Parathyroid adenoma (tissue), 2 donors: Measurements from ENCODE around the gene NUDT14.

Source experiments
- H2AFZ ChIP-seq: fragments of 300-600 bp; sonication (generic); one replicate; pipeline ENCODE4 v1.7.0; 2017; ENCODE audit warnings: antibody characterized with exemption, mild to moderate bottlenecking
- H3K27ac ChIP-seq: fragments of 300-600 bp; sonication (generic); one replicate; pipeline ENCODE4 v1.7.0; 2017
- H3K27me3 ChIP-seq: fragments of 300-600 bp; sonication (generic); one replicate; pipeline ENCODE4 v1.7.0; 2017; ENCODE audit warnings: low read length; ENCODE audit not compliant: control insufficient read depth, insufficient read depth
- H3K36me3 ChIP-seq: fragments of 300-600 bp; sonication (generic); one replicate; pipeline ENCODE4 v1.7.0; 2017; ENCODE audit warnings: low read length; ENCODE audit not compliant: control insufficient read depth, insufficient read depth
- H3K4me1 ChIP-seq: fragments of 300-600 bp; sonication (generic); one replicate; pipeline ENCODE4 v1.7.0; 2017; ENCODE audit warnings: control low read depth
- H3K4me2 ChIP-seq: fragments of 300-600 bp; sonication (generic); one replicate; pipeline ENCODE4 v1.7.0; 2017; ENCODE audit warnings: low read length
- H3K4me3 ChIP-seq: fragments of 300-600 bp; sonication (generic); one replicate; pipeline ENCODE4 v1.7.0; 2017; ENCODE audit warnings: low read depth, low read length
- H3K79me2 ChIP-seq: fragments of 300-600 bp; sonication (generic); one replicate; pipeline ENCODE4 v1.7.0; 2017; ENCODE audit warnings: control low read depth
- H3K9ac ChIP-seq: fragments of 300-600 bp; sonication (generic); one replicate; pipeline ENCODE4 v1.7.0; 2017; ENCODE audit warnings: mild to moderate bottlenecking
- H3K9me3 ChIP-seq: fragments of 300-600 bp; sonication (generic); one replicate; pipeline ENCODE4 v1.7.0; 2017; ENCODE audit warnings: low read length; ENCODE audit not compliant: control insufficient read depth
- CTCF ChIP-seq: fragments of 300-600 bp; sonication (generic); IDR thresholded peaks from one replicate; pipeline ENCODE4 v1.7.0; 2017; ENCODE audit warnings: antibody characterized with exemption, mild to moderate bottlenecking
- donor health status: primary hyperparathyroidism.

The NUDT14 gene

GRCh38 chr14:105154476-105154871, 26.6 kb downstream of the NUDT14 start:
- Histone ChIP-seq H3K4me3 (no peak overlapping the region), H3K27me3 (no peaks in the 10 kb centered on the region), H3K79me2 (no peaks in the 10 kb centered on the region), H3K4me1 (no peaks in the 10 kb centered on the region), H3K9me3 (no peaks in the 10 kb centered on the region), H3K9ac (no peak overlapping the region), H3K4me2 (no peak overlapping the region), H3K36me3 (no peaks in the 10 kb centered on the region), H2AFZ (no peak overlapping the region), H3K27ac (no peak overlapping the region)
- no peak for TF ChIP-seq CTCF

GRCh38 chr14:105153739-105154475, 27.2 kb downstream of the NUDT14 start:
- H3K36me3 ChIP-seq: no peaks in the 10 kb centered on the region
- TF ChIP-seq CTCF: no peak
- no peaks in the 10 kb centered on the region for H3K27me3 ChIP-seq
- no peak overlapping the region for H3K9ac ChIP-seq
- no peak overlapping the region for H3K4me3 ChIP-seq
- H3K4me1 ChIP-seq: no peaks in the 10 kb centered on the region
- H3K4me2 ChIP-seq: no peak overlapping the region
- H3K79me2 ChIP-seq: no peaks in the 10 kb centered on the region
- H2AFZ ChIP-seq: no peak overlapping the region
- no peak overlapping the region for H3K27ac ChIP-seq
- H3K9me3 ChIP-seq: no peaks in the 10 kb centered on the region

GRCh38 chr14:105153331-105153731, 27.8 kb downstream of the NUDT14 start:
- Histone ChIP-seq H3K79me2 (no peaks in the 10 kb centered on the region), H3K27me3 (no peaks in the 10 kb centered on the region), H3K27ac (peak overlapping the region; percentile 47), H3K9me3 (no peaks in the 10 kb centered on the region), H3K4me3 (no peak overlapping the region), H3K36me3 (no peaks in the 10 kb centered on the region), H3K4me2 (no peak overlapping the region), H2AFZ (no peak overlapping the region), H3K4me1 (no peaks in the 10 kb centered on the region), H3K9ac (no peak overlapping the region)
- TF ChIP-seq CTCF: no peak

- Histone ChIP-seq H3K27me3 (no peaks in the 10 kb centered on the region), H3K9ac (no peak overlapping the region), H3K79me2 (no peaks in the 10 kb centered on the region), H3K4me3 (no peak overlapping the region), H3K4me1 (no peaks in the 10 kb centered on the region), H3K4me2 (no peak overlapping the region), H3K27ac (peak overlapping the region; percentile 47), H3K9me3 (no peaks in the 10 kb centered on the region), H3K36me3 (no peaks in the 10 kb centered on the region), H2AFZ (no peak overlapping the region)
- TF ChIP-seq CTCF: no peak
Measured at GRCh38 chr14:105152794-105153241, 28.3 kb downstream of the NUDT14 start.
